NCI-H187 (cell line): ENCODE measurements around the gene EVX2.

Source experiments
- DNase-seq, 2 experiments: peaks; one replicate each; lab custom pipeline; 2025; lab: John Stamatoyannopoulos, UW

EVX2 gene

GRCh38 chr2:176082824-176083751 is 674 bp downstream of the EVX2 start:
- no peak for DNase-seq

- DNase-seq = no peak
Observed at GRCh38 chr2:176082525-176082823, 1.3 kb downstream of the EVX2 start.

- no peak for DNase-seq
Observed at GRCh38 chr2:176081837-176082524, 1.8 kb downstream of the EVX2 start.

- no peak for DNase-seq
Observed at GRCh38 chr2:176081376-176081836, 2.4 kb downstream of the EVX2 start.

GRCh38 chr2:176080540-176081375 is 3.0 kb downstream of the EVX2 start:
- no peak for DNase-seq

GRCh38 chr2:176079831-176080539 is 3.8 kb downstream of the EVX2 start:
- DNase-seq = peak; percentile 30 to 41

- DNase-seq = no peak
Observed at GRCh38 chr2:176079285-176079830, 4.4 kb downstream of the EVX2 start.

GRCh38 chr2:176078541-176079284 is 5.0 kb downstream of the EVX2 start:
- peak in 1 of 2 experiments; percentile 35 for DNase-seq

- no peak for DNase-seq
Observed at GRCh38 chr2:176076796-176077195, 7.0 kb downstream of the EVX2 start.

GRCh38 chr2:176076063-176076462 is 7.7 kb downstream of the EVX2 start:
- DNase-seq = no peak

GRCh38 chr2:176075481-176075880 is 8.3 kb downstream of the EVX2 start:
- DNase-seq = no peak

GRCh38 chr2:176074919-176075425 is 8.8 kb downstream of the EVX2 start:
- DNase-seq = no peak

GRCh38 chr2:176072951-176073904 is 10.5 kb downstream of the EVX2 start:
- no peak for DNase-seq

GRCh38 chr2:176072292-176072669 is 11.5 kb downstream of the EVX2 start:
- no peak for DNase-seq

GRCh38 chr2:176071330-176072291 is 12.2 kb downstream of the EVX2 start:
- no peak for DNase-seq

GRCh38 chr2:176068419-176068832 is 15.3 kb downstream of the EVX2 start:
- no peak for DNase-seq

GRCh38 chr2:176067589-176068418 is 16.0 kb downstream of the EVX2 start:
- no peak for DNase-seq
